TTC549 (cell line): Measurements from ENCODE around the gene CHST3.
"Not testable (repeated sequence)": the region's sequence is repeated elsewhere in the genome, so short reads cannot be mapped to it uniquely, and the experiment has no call there.

Experiments
- FAIRE-seq: peaks from 2 replicates; lab custom pipeline; 2012; peaks lifted over from hg19 to GRCh38; lab: Jason Lieb, UNC

The CHST3 gene

GRCh38 chr10:72030762-72031543 lies 66.8 kb downstream of the CHST3 start:
- no peak for FAIRE-seq

GRCh38 chr10:72031706-72032105 lies 67.5 kb downstream of the CHST3 start:
- FAIRE-seq, result no peak

GRCh38 chr10:72032409-72033162 lies 68.4 kb downstream of the CHST3 start:
- FAIRE-seq, result not testable (repeated sequence)

GRCh38 chr10:72034040-72034499 lies 69.9 kb downstream of the CHST3 start:
- FAIRE-seq, result no peak

- no peak for FAIRE-seq
Measured at GRCh38 chr10:72034761-72035160, 70.6 kb downstream of the CHST3 start.

GRCh38 chr10:72035252-72035887 lies 71.2 kb downstream of the CHST3 start:
- no peak for FAIRE-seq

GRCh38 chr10:72037266-72037665 lies 73.1 kb downstream of the CHST3 start:
- FAIRE-seq, result no peak

- no peak for FAIRE-seq
Measured at GRCh38 chr10:72037811-72038210, 73.6 kb downstream of the CHST3 start.

GRCh38 chr10:72038458-72039001 lies 74.3 kb downstream of the CHST3 start:
- FAIRE-seq, result no peak

GRCh38 chr10:72039377-72039776 lies 75.2 kb downstream of the CHST3 start:
- FAIRE-seq, result no peak

GRCh38 chr10:72041491-72041890 lies 77.3 kb downstream of the CHST3 start:
- no peak for FAIRE-seq

- FAIRE-seq, result no peak
Measured at GRCh38 chr10:72043016-72043834, 79.0 kb downstream of the CHST3 start.

- FAIRE-seq, result no peak
Measured at GRCh38 chr10:72044417-72045041, 80.3 kb downstream of the CHST3 start.

GRCh38 chr10:72045586-72045985 lies 81.4 kb downstream of the CHST3 start:
- no peak for FAIRE-seq

- peak; percentile 95 for FAIRE-seq
Measured at GRCh38 chr10:72048450-72049124, 84.4 kb downstream of the CHST3 start.

GRCh38 chr10:72049472-72049871 lies 85.3 kb downstream of the CHST3 start:
- FAIRE-seq, result no peak

GRCh38 chr10:72049969-72050781 lies 86.0 kb downstream of the CHST3 start:
- FAIRE-seq, result no peak

- no peak for FAIRE-seq
Measured at GRCh38 chr10:72050873-72051272, 86.7 kb downstream of the CHST3 start.

GRCh38 chr10:72053690-72054089 lies 89.5 kb downstream of the CHST3 start:
- no peak for FAIRE-seq

GRCh38 chr10:72056113-72056512 lies 91.9 kb downstream of the CHST3 start:
- FAIRE-seq, result no peak
